RWPE1 (cell line): ENCODE measurements around the gene EIF4A2.

Experiments
- CTCF ChIA-PET: fragments of 350-600 bp; sonication (Branson Sonifier 250); formaldehyde crosslinking; extraction: SDS; loops from one replicate; lab custom pipeline; 2021; lab: Yijun Ruan, JAX
- POLR2A ChIA-PET: fragments of 400-600 bp; formaldehyde crosslinking; extraction: SDS; loops from one replicate; lab custom pipeline; 2020; ENCODE audit warnings: antibody characterized with exemption; ENCODE audit not compliant: low non-redundant PET; lab: Yijun Ruan, JAX
- DNase-seq: peaks from one replicate; pipeline ENCODE4 v3.0.0; 2012; ENCODE audit warnings: low spot score
- H3K27ac ChIP-seq: fragments of 450-650 bp; 2 replicates; pipeline ENCODE4 v1.5.1; 2017
- TF ChIP-seq, protein P1 (sequence below): fragments of 450-650 bp; conservative IDR thresholded peaks from 2 replicates; pipeline ENCODE4 v1.5.1; 2017; ENCODE audit warnings: low read depth, mild to moderate bottlenecking

EIF4A2 gene

DNA sequence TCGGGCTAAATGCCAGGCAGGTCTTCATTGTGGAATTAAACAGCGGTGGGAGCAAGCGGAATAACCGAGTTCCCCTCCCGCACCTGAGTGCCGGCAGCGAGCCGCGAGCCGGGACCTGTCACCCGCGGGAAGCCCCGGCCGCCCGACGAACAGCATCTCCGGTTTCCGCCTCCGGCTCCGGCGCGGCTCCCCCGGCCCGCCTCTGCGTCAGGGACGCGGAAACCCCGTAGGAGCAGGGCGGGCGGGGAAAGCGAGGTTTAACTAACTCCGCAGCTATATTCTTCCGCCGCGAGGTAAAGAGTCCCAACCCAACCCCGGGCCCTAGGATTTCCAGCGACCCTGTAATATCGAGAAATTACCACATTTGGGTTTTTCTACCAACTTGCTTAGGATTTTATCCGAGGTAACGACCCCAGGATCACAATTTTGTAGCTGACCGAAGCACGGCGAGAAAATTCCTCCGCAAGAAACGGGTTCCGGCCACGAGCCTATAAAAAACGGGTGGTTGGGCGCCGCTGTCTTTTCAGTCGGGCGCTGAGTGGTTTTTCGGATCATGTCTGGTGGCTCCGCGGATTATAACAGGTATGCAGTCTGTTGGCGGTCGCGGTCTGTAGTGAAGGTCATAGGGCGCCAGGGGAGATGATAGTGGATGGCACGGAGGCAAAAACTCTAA is at the start of gene EIF4A2:
Gene EIF4A2 (plus strand): TSS at position 520 of the 673 bp plus-strand sequence. CDS start 34 bp downstream, at position 554.
- TF ChIP-seq, protein P1, sequence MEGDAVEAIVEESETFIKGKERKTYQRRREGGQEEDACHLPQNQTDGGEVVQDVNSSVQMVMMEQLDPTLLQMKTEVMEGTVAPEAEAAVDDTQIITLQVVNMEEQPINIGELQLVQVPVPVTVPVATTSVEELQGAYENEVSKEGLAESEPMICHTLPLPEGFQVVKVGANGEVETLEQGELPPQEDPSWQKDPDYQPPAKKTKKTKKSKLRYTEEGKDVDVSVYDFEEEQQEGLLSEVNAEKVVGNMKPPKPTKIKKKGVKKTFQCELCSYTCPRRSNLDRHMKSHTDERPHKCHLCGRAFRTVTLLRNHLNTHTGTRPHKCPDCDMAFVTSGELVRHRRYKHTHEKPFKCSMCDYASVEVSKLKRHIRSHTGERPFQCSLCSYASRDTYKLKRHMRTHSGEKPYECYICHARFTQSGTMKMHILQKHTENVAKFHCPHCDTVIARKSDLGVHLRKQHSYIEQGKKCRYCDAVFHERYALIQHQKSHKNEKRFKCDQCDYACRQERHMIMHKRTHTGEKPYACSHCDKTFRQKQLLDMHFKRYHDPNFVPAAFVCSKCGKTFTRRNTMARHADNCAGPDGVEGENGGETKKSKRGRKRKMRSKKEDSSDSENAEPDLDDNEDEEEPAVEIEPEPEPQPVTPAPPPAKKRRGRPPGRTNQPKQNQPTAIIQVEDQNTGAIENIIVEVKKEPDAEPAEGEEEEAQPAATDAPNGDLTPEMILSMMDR = no peak
- POLR2A ChIA-PET = interaction anchor here (0.6 to 1.9 kb wide), 4 partner anchors 13 to 213 kb away, joined by 3 to 9 read pairs (median 3); partner anchors contain the start of gene DNAJB11
- peak; percentile 93 for DNase-seq
- peak within 1 kb of the TSS; percentile 96 for H3K27ac ChIP-seq
- CTCF ChIA-PET = interaction anchor here (1.0 to 2.0 kb wide), 3 partner anchors 166 to 174 kb away, joined by 3 to 12 read pairs (median 3); no protein-coding TSS in a partner anchor

DNA sequence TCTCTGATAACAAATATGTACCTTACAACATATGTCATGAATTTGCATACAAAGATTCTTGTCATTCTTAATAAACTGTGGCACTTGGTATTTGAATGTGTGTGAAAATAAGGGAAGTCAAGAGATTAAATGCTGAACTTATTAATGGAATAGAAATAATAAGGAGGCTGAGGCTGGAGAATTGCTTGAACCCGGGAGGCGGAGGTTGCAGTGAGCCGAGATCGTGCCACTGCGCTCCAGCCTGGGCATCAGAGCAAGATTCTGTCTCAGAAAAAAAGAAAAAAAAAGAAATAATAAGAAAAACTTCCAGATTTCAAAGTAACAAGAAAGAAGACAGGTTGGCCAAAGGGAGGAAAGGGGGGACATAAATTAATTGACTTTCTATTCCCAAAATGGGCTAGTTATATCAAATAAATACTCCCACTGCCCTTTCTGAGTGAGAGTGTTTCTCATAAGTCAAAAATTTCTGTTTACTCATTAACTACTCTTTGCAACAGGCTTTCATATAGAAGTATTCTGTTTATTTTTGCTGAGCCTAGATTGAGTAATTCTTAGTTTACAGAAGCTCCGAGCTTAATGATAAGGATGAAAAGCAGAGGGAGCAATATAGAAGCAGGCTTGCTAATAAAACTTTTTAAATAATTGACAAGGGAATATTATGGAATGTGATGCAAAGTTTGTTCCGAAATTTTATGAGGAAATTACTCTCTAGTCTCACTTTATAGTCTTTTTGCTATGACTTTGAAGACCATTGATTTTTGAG is 40.6 kb upstream of the EIF4A2 start:
- no peak overlapping the region for H3K27ac ChIP-seq
- DNase-seq = no peak
- ChIA-PET CTCF (no interaction called here), POLR2A (no interaction called here)
- TF ChIP-seq, protein P1 = no peak

DNA sequence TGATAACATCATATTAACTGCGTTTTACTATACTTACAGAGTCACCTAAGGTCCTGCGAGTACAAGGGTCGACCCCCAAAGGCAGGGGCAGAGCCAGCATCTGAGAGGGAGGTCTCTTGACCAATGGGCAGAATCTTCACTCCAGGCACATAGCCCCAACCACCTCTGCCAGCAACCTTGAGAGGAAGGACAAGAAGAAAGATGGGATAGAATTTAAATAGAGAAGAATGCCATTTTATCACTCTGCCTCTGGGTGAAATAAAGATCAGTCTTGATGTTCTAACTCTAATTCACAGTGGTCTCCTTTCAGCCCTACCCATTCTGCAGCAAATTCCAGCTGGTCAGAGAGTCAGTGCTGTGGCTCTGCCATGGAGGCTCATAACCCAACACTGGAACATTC is 39.7 kb upstream of the EIF4A2 start:
- no peak for DNase-seq
- no peak overlapping the region for H3K27ac ChIP-seq
- TF ChIP-seq, protein P1 = no peak
- POLR2A ChIA-PET = no interaction called here
- CTCF ChIA-PET = no interaction called here

DNA sequence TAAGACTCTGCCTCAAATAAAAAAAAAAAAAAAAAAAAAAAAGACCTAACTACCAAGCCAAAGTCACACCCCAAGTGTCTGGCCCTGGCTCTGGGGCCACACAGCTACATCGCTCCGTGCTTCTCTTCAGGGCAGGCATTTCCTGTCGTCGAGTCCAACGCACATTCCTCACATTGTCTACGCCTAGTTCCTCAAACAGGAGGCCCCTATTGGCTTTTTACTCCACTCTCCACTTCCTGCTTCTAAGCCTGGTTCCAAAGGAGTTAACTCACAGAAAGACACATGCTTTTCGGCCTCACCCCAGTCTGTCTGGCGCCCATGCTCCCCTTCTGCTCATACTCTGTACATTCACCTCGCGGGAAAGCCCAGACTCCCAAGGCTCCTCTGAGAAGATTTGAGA is 37.4 kb upstream of the EIF4A2 start:
- peak overlapping the region; percentile 68 for H3K27ac ChIP-seq
- DNase-seq = peak; percentile 75
- CTCF ChIA-PET = interaction anchor here (1.2 kb wide), 1 partner anchor 131 kb away, joined by 3 read pairs; no protein-coding TSS in a partner anchor
- TF ChIP-seq, protein P1 = no peak
- POLR2A ChIA-PET = no interaction called here

DNA sequence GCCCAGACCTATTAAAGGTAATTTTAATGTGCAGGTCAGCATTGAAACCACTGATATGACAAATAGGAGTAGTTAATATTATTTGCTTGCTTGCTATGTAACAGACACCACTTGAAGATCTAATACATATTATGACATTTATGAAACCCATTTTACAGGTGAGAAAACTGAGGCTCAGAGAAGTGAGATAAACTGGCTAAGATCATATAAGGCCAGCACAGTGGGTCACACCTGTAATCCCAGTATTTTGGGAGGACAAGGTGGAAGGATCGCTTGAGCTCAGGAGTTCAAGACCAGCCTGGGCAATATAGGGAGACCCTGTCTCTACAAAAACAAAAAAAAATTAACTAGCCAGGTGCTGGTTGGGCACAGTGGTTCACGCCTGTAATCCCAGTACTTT is 33.1 kb upstream of the EIF4A2 start:
- DNase-seq = no peak
- ChIA-PET POLR2A (no interaction called here), CTCF (no interaction called here)
- H3K27ac ChIP-seq = no peak overlapping the region
- TF ChIP-seq, protein P1 = no peak

DNA sequence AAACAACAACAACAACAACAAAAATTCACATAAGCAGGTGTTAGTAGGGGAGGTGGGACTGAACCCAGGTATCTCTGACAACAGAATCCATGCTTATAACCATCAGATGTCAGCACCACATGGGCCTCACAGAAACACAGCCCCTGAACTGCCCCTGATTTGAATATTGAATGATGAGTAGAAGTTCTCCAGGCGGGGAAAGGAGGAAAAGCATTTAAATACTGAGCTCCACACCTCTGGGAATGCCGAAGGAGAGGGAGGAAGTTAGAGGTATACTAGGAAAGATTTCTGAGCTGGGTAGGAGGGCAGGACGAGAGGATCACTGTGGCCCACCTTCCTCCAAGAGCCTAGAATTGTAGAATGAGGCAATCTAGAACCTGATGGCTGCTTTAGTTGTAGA is 31.9 kb upstream of the EIF4A2 start:
- DNase-seq = no peak
- H3K27ac ChIP-seq = no peak overlapping the region
- CTCF ChIA-PET = interaction anchor here (0.7 kb wide), 1 partner anchor 134 kb away, joined by 4 read pairs; no protein-coding TSS in a partner anchor
- TF ChIP-seq, protein P1 = no peak
- POLR2A ChIA-PET = no interaction called here
